Loucy (cell line): ENCODE results near the gene PDE4D.

Source experiments
- EZH2phosphoT487 ChIP-seq: fragments of 200-600 bp; IDR thresholded peaks from 2 replicates; pipeline ENCODE4 v1.6.1; 2018; ENCODE audit warnings: antibody characterized with exemption, mild to moderate bottlenecking, moderate library complexity, borderline replicate concordance
- TF ChIP-seq, protein P1 (sequence below): fragments of 200-600 bp; sonication (generic); conservative IDR thresholded peaks from 2 replicates; pipeline ENCODE4 v1.5.1; 2014; ENCODE audit warnings: mild to moderate bottlenecking, antibody characterized with exemption, low read length

DNA sequence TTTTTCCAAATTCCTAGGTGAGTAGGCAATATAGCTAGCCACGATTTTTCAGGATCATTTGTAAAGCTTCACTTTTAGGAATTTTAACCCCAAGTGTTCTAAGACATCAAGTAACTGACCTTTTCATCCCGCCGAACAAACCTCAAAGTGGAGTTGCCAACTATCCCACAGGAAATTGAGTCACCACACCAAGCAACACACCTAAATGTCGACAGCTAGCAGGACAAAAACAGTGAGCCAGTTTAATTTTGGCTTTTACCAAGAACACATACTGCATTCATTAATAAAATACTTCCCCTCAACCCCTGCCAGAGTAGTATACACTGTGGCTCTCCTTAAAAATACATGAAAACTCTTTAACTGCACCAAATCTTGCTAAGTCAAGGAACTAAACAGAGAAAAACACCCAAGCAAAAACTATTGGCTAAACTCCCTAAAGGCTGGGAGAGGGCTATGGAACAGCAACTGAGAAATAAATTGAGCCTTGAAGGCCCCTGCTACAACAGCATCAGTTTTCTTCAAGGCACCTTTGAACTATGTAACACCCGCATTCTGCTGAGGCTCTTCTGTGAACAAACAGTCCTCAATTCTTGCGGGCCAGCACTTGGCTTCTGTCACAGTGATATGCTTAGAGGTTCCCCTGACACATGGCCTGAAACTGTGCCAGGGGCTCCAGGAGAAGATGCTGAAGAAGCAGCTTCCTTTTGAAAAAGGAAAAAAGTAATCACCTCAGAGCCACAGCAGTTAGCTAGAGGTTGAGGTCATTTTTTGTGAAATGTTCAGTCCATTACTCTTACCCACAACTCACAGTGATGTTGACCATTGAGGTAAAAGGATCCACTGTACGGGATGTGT is 851.1 kb downstream of the PDE4D start:
- no peak for TF ChIP-seq EZH2phosphoT487
- TF ChIP-seq, protein P1, sequence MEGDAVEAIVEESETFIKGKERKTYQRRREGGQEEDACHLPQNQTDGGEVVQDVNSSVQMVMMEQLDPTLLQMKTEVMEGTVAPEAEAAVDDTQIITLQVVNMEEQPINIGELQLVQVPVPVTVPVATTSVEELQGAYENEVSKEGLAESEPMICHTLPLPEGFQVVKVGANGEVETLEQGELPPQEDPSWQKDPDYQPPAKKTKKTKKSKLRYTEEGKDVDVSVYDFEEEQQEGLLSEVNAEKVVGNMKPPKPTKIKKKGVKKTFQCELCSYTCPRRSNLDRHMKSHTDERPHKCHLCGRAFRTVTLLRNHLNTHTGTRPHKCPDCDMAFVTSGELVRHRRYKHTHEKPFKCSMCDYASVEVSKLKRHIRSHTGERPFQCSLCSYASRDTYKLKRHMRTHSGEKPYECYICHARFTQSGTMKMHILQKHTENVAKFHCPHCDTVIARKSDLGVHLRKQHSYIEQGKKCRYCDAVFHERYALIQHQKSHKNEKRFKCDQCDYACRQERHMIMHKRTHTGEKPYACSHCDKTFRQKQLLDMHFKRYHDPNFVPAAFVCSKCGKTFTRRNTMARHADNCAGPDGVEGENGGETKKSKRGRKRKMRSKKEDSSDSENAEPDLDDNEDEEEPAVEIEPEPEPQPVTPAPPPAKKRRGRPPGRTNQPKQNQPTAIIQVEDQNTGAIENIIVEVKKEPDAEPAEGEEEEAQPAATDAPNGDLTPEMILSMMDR: no peak
